HG03045 (cell line): Measurements from ENCODE around the gene VPS45.

Experiments
- ATAC-seq: cut with Tn5 transposase; IDR thresholded peaks from one replicate; pipeline ENCODE4 v1.9.1; 2021; ENCODE audit warnings: mild to moderate bottlenecking, moderate library complexity; ENCODE audit not compliant: unreplicated experiment

VPS45 gene

GRCh38 chr1:150155413-150156071 is 88.0 kb downstream of the VPS45 start:
- ATAC-seq: no peak

- no peak for ATAC-seq
These were observed 89.5 kb downstream of the VPS45 start for GRCh38 chr1:150156868-150157603.

DNA sequence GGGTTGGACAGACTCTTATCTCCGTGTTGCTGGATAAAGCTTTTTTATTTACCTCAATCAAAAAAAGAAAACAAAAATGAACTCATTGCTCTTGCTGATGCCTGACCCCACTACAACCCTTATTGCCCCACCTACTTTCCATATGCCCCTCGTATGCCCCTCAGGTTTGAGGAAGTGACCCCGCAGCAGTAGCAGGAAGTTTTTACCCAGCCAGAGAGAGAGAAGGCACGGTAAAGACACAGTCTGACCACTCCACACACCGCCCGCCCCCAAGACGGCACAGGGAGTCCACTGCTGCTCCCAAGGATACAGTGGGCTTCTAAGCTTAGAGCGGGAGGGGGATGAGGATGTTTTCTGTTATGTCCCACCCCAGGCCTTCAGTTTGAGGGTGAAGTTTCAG is 92.0 kb downstream of the VPS45 start:
- ATAC-seq: no peak

- ATAC-seq: no peak
These were observed 93.5 kb downstream of the VPS45 start for GRCh38 chr1:150160964-150161621.

DNA sequence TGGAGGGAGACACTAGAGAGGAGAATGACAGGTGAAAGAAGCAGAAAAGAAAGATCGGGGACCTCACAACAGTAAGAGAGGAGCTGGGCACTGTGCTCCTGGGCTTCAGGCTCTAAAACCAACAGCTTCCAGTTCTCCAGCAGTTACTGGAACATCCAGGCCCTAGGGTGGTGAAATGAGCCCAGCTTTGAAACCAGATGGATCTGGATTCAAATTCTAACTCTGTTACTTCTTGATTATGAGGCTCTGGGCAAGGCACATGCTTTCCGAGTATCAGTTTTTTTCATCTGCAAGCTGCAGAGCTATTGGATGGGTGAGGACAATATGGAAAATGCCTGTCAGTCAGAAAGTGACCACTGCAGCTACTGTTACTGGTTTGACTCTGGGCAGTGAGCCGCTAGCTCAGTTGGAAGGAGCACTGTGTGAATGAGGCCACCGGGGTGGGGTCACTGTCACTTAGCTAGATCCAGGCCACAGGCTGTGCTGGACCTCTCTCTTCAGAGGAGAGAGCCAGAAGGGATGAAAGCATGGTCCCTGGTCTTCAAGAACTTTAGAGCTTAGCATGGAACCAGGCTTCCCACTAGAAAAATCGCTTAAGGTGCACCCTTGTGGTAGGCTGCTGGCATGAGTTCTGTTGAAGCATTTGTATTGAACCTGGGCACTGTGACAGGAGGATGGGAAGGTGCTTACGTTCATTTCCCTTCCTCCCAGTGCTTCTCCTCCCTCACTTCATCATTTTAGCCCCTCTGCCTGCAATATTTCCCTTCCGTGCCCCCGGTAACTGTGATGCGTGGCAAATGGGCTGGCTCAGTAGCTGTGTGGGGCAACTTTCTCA is 94.4 kb downstream of the VPS45 start:
- no peak for ATAC-seq

- no peak for ATAC-seq
These were observed 94.9 kb downstream of the VPS45 start for GRCh38 chr1:150162582-150162861.

DNA sequence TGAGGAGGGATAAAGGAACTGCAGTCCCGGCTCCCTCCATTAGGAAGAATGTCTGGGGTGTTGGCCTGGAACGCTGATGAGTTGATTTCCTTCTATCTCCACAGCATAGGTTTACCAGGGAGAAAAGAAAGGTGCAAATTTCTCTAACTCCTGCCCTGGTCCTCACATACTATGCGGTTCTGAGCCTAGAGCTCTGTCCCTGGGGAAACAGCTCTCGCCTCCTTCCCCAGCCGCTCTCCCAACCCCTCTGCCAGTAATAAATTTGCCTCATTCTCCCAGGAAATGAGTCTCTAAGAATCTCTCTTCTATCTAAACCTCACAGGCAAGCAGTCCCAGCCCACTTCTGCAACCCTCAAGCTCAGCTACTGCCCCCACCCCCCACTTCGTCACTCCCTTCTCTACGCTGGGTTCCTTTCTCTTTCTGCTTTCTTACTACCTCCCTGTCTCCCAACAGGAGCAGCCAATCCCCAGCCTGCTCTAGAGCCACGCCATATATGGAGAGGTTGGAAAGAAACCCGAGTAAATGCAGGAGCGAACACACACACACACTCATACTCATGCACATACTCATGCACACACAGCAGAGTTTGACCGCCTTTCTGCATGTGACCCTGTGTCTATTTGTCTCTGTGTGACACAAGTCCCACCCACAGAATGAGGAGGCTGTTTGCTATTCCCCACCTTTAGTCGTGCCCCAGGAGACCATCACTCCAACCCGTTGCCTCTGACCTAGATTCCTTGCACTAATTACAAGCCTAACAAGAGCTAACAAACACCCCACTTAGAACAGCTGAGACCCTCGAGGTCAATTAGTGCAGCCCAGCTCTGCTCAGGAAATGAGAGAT is 95.5 kb downstream of the VPS45 start:
- peak; percentile 40 for ATAC-seq

DNA sequence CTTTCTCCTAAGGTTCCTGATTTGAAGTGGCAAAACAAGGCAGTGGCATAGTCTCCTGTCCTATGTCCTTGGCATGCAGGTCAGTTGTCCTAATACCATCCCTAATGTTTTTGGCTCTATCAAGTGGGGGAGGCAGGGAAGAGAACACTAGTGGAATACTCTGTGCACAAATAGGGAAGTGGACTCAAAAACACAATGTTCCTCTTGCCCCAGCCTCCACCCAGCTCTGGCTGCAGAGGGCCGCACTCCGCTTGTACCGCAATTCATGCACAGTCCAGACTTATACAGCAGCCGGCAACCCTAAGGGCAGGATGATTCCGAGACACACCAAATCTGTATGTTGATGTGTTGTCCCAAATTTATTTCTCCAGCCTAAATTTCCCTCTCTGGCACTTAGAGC is 96.6 kb downstream of the VPS45 start:
- ATAC-seq: no peak

DNA sequence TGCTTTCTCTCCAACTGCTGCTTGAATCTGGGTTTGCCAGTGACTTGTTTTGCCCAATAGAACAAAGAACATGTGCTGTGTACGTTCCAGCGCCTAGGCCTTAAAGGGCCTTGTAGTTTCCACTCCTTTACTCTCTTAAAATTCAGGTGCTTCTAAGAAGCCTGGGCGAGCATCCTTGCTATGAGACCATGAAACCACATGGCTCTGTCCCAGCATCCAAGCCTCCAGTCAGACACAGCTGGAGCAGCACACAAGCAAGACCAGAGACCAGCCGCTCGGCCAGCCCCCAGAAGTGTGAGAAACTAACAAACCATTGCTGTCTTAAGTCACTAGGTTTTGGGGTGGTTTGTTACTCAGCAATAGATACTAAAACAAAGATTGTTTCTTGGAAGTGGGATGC is 97.2 kb downstream of the VPS45 start:
- no peak for ATAC-seq

- no peak for ATAC-seq
These were observed 98.3 kb downstream of the VPS45 start for GRCh38 chr1:150165622-150166612.

DNA sequence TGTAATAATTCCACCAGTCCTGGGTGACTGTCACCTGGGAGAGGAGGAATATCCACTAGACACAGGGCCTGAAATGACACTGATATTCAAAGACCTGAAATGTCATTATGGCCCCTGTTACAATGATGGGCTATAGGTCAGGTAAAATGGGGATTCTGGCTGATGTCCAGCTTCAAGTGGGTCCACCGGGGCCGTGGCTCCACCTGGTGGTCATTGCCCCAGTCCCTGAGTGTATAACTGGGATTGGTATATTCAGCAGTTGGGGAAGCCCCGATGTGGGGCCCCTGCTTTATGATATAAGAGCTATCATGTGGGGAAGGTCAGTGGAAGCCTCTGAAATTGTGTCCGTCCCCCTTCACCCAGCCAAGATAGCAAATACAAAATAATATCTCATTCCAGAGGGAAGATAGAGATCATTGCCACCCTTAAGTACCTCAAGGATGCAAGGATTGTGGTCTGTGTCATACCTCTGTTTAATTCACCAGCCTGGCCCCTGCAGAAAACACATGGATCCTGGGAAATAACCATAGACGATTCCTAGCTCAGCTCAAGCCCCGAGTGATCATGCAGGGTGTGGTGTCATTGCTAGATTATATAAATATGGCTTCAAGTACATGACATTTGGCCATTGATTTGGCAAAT is 101.5 kb downstream of the VPS45 start:
- ATAC-seq: no peak

DNA sequence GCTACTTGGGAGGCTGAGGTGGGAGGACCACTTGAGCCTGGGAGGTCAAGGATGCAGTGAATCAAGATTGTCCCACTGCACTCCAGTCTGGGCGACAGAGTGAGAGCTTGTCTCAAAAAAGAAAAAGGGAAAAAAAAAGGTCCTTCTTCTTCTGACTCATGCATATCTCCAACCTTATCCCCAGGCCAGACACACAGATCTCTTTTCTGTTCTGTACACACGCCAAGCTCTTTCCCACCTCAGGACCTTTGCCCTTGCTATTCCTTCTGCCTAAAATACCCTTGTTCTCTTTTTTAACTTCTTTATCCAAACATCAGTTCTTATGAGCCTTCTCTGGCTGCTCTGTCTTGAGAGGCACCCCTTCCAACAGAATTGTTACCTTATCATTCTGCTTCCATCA is 104.2 kb downstream of the VPS45 start:
- no peak for ATAC-seq

- no peak for ATAC-seq
These were observed 105.6 kb downstream of the VPS45 start for GRCh38 chr1:150173141-150173585.

DNA sequence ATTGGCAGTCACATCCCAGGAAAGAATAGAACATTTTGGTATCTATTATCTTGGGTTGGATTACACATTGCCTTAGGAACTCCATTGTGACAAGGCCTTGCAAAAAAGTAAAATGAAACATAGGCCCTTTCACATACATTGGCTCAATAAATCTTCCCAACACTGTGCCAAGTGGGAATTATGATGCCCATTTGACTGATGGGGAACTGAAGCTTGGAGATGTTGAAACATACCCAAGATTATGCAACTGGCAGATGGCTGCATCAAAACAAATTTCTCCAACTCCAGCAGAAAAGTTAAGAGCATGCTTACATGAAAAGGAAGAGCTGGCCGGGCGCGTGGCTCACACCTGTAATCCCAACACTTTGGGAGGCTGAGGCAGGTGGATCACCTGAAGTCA is 109.0 kb downstream of the VPS45 start:
- ATAC-seq: no peak

GRCh38 chr1:150178548-150178947 is 111.0 kb downstream of the VPS45 start:
- no peak for ATAC-seq

DNA sequence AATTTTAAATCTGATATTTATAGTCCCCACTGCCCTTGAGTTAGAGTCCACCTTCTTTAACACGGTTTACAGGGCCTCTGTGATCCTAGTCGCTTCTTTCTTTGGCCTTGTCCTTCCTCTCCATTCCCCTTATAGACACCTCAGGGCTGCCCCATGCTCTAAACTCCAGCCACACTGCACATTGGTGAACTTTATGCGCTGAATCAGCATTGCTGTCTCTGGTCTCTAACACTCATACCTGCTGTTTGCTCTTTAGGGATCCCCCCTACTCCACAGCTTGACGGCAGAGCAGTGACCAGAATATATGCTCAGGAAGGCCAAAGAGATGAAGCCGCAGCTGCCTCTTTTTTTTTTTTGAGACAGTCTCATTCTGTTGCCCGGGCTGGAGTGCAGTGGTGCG is 112.3 kb downstream of the VPS45 start:
- ATAC-seq: no peak

- ATAC-seq: no peak
These were observed 112.9 kb downstream of the VPS45 start for GRCh38 chr1:150180474-150180873.

DNA sequence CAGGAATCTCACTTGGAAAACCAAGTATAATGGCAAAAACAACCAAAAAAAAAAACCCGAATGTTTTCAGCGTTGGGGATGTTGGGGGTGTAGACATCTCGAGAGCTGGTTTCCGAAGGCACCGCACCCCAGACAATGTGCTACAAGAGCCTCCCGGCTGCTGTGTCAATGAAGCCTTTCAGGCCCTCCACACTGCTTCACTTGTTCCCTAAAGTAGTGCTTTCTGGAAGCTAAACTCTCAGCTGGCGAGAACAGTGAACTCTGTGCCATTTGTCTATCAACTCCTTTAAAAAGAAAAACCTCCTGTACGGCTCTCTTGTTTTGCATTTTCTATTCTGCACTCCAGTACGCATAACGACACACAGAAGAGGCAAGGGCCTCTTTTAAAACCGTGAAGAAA is 114.7 kb downstream of the VPS45 start:
- no peak for ATAC-seq

GRCh38 chr1:150183061-150183460 is 115.5 kb downstream of the VPS45 start:
- ATAC-seq: no peak
